GM13977 (cell line): Measurements from ENCODE around the gene PRSS35.

ENCODE experiments used
- DNase-seq: peaks from one replicate; pipeline ENCODE4 v3.0.0; 2012; ENCODE audit warnings: low spot score
- in situ Hi-C: fragments of 300-500 bp; cut with MboI; formaldehyde crosslinking; loops from one replicate; pipeline ENCODE4 v1.12.0; 2022; ENCODE audit warnings: low sequenced_read_pairs, low pct_unique_long_range_greater_than_20kb, mixed read lengths, inconsistent platforms; ENCODE audit not compliant: unreplicated experiment
- TF ChIP-seq, protein P1 (sequence below): IDR thresholded peaks from 2 replicates; pipeline ENCODE4 v1.5.1; 2012; ENCODE audit warnings: mild to moderate bottlenecking, control low read depth; ENCODE audit not compliant: insufficient read depth; ENCODE audit errors: extremely low read depth, missing control alignments

PRSS35 gene

DNA sequence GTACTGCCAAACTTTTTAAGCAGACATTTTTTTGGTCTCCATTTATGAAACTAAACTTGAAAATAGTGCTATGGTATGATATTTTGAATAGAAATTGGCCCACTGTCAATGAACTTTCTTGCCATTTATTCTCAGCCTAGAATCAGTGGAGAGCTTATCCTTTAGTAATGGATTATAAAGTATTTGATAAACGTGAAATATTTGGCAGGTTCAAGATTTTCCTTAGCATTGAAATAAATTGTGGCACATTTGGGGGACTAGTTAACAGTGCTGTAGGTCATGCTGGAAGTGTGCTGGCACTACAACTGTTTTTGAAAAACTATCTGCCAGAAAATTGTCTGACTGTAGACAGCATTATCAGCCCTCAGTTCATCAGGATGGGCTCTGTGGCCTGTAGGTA, 2.1 kb downstream of the PRSS35 start:
- no peak for DNase-seq
- TF ChIP-seq, protein P1, sequence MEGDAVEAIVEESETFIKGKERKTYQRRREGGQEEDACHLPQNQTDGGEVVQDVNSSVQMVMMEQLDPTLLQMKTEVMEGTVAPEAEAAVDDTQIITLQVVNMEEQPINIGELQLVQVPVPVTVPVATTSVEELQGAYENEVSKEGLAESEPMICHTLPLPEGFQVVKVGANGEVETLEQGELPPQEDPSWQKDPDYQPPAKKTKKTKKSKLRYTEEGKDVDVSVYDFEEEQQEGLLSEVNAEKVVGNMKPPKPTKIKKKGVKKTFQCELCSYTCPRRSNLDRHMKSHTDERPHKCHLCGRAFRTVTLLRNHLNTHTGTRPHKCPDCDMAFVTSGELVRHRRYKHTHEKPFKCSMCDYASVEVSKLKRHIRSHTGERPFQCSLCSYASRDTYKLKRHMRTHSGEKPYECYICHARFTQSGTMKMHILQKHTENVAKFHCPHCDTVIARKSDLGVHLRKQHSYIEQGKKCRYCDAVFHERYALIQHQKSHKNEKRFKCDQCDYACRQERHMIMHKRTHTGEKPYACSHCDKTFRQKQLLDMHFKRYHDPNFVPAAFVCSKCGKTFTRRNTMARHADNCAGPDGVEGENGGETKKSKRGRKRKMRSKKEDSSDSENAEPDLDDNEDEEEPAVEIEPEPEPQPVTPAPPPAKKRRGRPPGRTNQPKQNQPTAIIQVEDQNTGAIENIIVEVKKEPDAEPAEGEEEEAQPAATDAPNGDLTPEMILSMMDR = no peak
- in situ Hi-C loops = loop anchor here (10.0 to 25.0 kb wide), 4 partner anchors 102 to 1252 kb away; partner anchors contain the start of genes DOP1A and UBE3D

DNA sequence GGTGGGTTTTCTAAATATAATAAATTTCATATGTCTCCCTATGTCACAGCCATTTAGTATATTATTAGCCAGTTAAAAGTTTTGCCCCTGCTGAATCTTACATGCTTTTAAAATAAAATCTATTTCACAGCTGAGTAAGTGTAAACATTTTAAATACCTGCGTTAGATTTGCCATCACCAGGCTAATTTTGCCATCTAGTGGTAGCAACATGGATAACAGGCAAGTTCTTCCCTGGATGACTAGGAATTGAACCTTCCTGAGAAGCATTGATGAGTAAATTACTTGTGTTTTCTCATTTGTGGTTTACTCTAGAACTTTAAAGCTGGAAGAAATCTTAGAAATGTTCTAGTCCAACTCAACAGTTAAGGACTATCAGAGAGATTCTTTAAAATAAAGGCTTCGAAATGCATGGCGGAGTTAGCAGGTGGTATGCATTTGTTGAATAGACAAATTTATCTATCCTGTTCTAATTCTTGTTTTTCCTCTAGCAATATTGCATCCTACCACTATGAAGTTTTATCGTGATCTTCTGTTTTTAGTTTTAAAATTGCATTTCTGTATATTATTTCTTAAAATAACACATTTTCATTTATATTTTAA, 2.6 kb downstream of the PRSS35 start:
- in situ Hi-C loops = loop anchor here (10.0 to 25.0 kb wide), 4 partner anchors 103 to 1253 kb away; partner anchors contain the start of genes DOP1A and UBE3D
- peak; percentile 38 for DNase-seq
- TF ChIP-seq, protein P1 = peak; percentile 82

DNA sequence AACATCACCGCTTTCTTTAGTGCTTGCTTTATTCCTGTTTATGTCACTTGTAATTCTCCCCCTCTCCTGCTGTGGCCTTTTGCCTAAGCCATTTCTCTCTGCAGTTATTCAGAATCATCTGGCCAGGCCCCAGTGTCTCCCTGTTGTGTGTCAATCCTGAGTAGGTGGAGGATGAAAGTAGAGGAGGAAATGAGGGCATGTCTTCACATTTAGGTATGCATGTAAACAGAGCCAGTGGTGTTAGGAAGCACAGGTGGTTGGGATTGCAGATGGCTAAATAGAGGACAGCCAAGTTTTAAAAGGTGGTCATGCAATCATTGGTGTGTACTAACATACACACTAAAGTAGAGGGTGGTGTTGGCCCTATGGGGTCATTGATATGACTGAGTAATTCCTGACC, 5.2 kb downstream of the PRSS35 start:
- in situ Hi-C loops = loop anchor here (10.0 to 25.0 kb wide), 4 partner anchors 105 to 1255 kb away; partner anchors contain the start of genes DOP1A and UBE3D
- TF ChIP-seq, protein P1 = no peak

DNA sequence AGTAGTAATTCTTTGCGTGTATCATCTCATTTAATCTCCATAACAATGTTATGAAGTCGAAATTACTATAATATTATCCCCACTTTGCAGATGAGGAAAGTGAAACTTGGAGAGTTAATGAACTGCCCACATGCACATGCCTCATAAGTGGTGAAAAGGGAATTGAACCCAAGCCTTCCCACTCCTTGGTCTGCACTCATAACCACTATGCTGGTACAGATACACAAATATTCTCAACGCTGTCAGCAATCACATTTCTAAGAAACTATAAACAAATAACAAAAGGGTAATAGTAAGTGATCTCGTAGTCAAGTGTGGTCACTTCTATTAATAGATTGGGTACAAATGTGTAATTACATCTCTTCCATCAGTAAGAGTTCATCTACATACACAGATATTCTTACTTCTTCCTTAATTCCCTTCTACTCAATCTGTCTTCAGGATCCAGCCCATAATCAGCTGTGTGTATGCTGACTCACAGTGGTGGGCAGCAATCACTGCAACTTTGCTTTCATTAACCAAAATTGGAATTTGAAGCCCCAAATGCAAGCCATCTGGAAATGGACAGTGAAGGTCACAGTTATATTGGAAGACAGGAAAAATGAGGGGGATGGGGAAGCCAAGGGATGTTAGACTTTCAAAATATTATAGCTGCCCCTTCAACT, 6.6 kb downstream of the PRSS35 start:
- TF ChIP-seq, protein P1 = peak; percentile 26
- DNase-seq = peak; percentile 23
- in situ Hi-C loops = loop anchor here (10.0 to 25.0 kb wide), 4 partner anchors 107 to 1257 kb away; partner anchors contain the start of genes DOP1A and UBE3D

More for the DNA sequence above, 5.2 kb downstream of the PRSS35 start:
- DNase-seq = no peak

DNA sequence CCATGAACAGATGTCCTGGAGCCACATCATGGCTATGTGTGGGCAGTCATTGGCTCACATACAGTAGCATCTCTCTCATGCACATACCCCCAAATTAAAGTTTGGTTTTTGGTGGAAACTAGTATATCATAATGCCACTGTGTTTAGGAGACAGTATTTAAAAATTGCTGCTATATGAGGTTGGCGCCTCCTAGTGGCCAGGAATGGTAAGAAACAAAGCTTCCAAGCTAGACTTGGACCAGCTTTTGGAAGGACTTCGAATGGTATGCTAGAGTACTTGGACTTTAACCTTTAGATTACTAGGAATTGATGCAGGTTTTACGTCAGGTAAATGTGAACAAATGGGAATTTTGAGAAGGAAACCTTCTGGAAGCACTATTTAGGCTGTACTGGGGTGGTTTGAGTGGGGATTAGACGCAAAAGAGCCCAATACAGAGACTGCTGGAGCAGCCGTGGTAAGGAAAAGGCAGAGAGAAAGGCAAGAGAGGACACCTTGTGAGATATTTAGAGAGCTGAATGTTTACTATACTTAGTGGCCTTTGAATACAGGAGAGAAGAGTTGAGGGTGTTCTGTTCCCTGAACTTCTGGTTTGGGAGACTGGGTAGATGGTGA, 23.8 kb downstream of the PRSS35 start:
- DNase-seq = peak; percentile 39
- TF ChIP-seq, protein P1 = peak; percentile 87
- in situ Hi-C loops = no loop called here

DNA sequence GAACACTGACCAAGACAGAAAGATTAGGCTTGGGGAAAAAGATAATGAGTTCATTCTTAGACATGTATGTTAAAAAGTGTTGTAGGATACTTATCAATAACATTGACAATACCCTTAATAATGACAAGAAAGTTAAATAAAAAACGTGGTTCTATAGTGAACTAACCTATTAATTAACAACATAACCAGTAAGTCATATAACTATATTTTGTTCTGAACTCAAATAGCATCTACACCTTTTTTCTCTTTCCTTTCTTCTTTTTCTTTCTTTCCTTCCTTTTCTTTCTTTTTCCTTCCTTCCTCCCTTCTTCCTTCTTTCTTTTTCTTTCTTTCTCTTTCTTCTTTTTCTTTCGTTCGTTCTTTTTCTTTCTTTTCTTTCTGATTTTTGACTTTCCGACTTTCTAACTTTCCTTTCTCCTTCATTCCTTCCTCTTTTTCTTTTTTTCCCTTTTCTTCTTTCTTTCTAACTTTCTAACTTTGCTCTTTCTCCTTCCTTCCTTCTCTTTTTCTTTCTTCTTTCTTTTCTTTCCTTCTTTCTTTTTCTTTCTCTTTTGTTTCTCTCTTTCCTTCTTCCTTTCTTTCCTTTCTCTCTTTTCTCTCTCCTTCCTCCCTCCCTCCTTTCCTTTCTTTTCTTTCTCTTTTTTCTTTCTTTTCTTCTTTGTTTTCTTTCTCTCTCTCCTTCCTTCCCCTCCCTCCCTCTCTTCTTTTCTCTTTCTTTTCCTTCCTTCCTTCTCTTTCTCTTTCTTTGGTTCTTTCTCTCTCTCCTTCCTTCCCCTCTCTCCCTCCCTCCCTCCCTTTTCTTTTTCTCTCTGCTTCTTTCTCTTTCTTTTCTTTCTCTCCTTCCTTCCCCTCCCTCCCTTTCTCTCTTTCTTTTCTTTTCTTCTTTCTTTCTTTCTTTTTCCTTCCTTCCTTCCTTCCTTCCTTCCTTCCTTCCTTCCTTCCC, 24.6 kb downstream of the PRSS35 start:
- no peak for DNase-seq
- in situ Hi-C loops = no loop called here
- TF ChIP-seq, protein P1 = no peak
